HG02678 (cell line): ENCODE data around the gene ATP7B.
"Not testable (repeated sequence)": the region's sequence is repeated elsewhere in the genome, so short reads cannot be mapped to it uniquely, and the experiment has no call there.

Experiments used
- ATAC-seq: cut with Tn5 transposase; IDR thresholded peaks from one replicate; pipeline ENCODE4 v1.9.1; 2021; ENCODE audit warnings: mild to moderate bottlenecking, moderate library complexity; ENCODE audit not compliant: unreplicated experiment

ATP7B gene

GRCh38 chr13:52010890-52011631, at the start of gene ATP7B:
Gene ATP7B, minus strand, starts transcription at chr13:52011450. Its CDS starts 113 bp downstream, at chr13:52011337.
- no peak for ATAC-seq

- ATAC-seq: no peak
Measured at GRCh38 chr13:52053460-52053859, 42.2 kb upstream of the ATP7B start.

- no peak for ATAC-seq
Measured at GRCh38 chr13:52051400-52051799, 40.1 kb upstream of the ATP7B start.

- ATAC-seq: no peak
Measured at GRCh38 chr13:52048516-52048915, 37.3 kb upstream of the ATP7B start.

GRCh38 chr13:52047463-52047862, 36.2 kb upstream of the ATP7B start:
- ATAC-seq: no peak

GRCh38 chr13:52043675-52044074, 32.4 kb upstream of the ATP7B start:
- no peak for ATAC-seq

- no peak for ATAC-seq
Measured at GRCh38 chr13:52036037-52036436, 24.8 kb upstream of the ATP7B start.

- ATAC-seq: no peak
Measured at GRCh38 chr13:52034616-52035226, 23.5 kb upstream of the ATP7B start.

GRCh38 chr13:52033039-52033438, 21.8 kb upstream of the ATP7B start:
- no peak for ATAC-seq

GRCh38 chr13:52030401-52030800, 19.2 kb upstream of the ATP7B start:
- ATAC-seq: not testable (repeated sequence)

- ATAC-seq: no peak
Measured at GRCh38 chr13:52029569-52029968, 18.3 kb upstream of the ATP7B start.

- no peak for ATAC-seq
Measured at GRCh38 chr13:52027832-52028231, 16.6 kb upstream of the ATP7B start.

GRCh38 chr13:52026246-52026626, 15.0 kb upstream of the ATP7B start:
- ATAC-seq: no peak

- no peak for ATAC-seq
Measured at GRCh38 chr13:52025475-52026245, 14.4 kb upstream of the ATP7B start.

GRCh38 chr13:52024481-52024880, 13.2 kb upstream of the ATP7B start, which contains the start of gene UTP14C:
Gene UTP14C, plus strand, starts transcription at chr13:52024691. Its CDS starts 4,114 bp downstream, at chr13:52028805.
- no peak for ATAC-seq

- ATAC-seq: no peak
Measured at GRCh38 chr13:52022356-52022755, 11.1 kb upstream of the ATP7B start.

- no peak for ATAC-seq
Measured at GRCh38 chr13:52020191-52020590, 8.9 kb upstream of the ATP7B start.

GRCh38 chr13:52016296-52016695, 5.0 kb upstream of the ATP7B start:
- no peak for ATAC-seq

GRCh38 chr13:52012512-52012836, 1.2 kb upstream of the ATP7B start:
- ATAC-seq: no peak

GRCh38 chr13:52011632-52012511, 622 bp upstream of the ATP7B start, which contains the start of gene ALG11:
Gene ALG11, plus strand, starts transcription at chr13:52012398. Its CDS starts 21 bp downstream, at chr13:52012419.
- peak; percentile 99 for ATAC-seq

GRCh38 chr13:52009946-52010345, 1.3 kb downstream of the ATP7B start:
- ATAC-seq: no peak
